HepG2 (cell line): ENCODE data around the gene CPS1. TPM values are rescaled to one million over a fixed set of nuclear protein-coding genes. Genes with fewer than 3 reads are reported as not detected.
A peak's percentile ranks its signal among the peaks of the same experiment; 100 is the strongest.

Experiments used
- ARID3A ChIP-seq: IDR thresholded peaks from 2 replicates; pipeline ENCODE4 v1.6.1; 2012; ENCODE audit warnings: low read depth, low read length, improper control_type of control experiment
- CCDC6 ChIP-seq: sonication (generic); formaldehyde crosslinking; IDR thresholded peaks from 2 replicates; pipeline ENCODE4 v1.8.1; 2022; ENCODE audit warnings: mild to moderate bottlenecking, missing genetic modification reagents, moderate library complexity
- DRAP1 ChIP-seq: IDR thresholded peaks from 2 replicates; pipeline ENCODE4 v1.6.1; 2016; ENCODE audit warnings: missing genetic modification reagents, missing compliant biosample characterization
- HNRNPH1 ChIP-seq: fragments of 200-400 bp; formaldehyde crosslinking; optimal IDR thresholded peaks from 2 replicates; pipeline ENCODE3; 2017; ENCODE audit warnings: mild to moderate bottlenecking, low read depth, low read length
- KMT2B ChIP-seq: IDR thresholded peaks from 2 replicates; pipeline ENCODE4 v1.6.1; 2016; ENCODE audit warnings: missing genetic modification reagents, missing compliant biosample characterization
- MXD4 ChIP-seq: IDR thresholded peaks from 2 replicates; pipeline ENCODE4 v1.6.1; 2016; ENCODE audit warnings: mild to moderate bottlenecking, missing biosample characterization, missing genetic modification reagents
- MXI1 ChIP-seq: IDR thresholded peaks from 3 replicates; pipeline ENCODE4 v1.6.1; 2012; ENCODE audit warnings: low read depth, low read length, inconsistent platforms, borderline replicate concordance
- RCOR2 ChIP-seq: IDR thresholded peaks from 2 replicates; pipeline ENCODE4 v1.6.1; 2016; ENCODE audit warnings: missing biosample characterization, missing genetic modification reagents
- SAP130 ChIP-seq: IDR thresholded peaks from 2 replicates; pipeline ENCODE4 v1.6.1; 2016; ENCODE audit warnings: low read depth
- SIN3A ChIP-seq: IDR thresholded peaks from 2 replicates; pipeline ENCODE4 v1.6.1; 2011; ENCODE audit warnings: low read depth, mild to moderate bottlenecking, control low read depth, low read length, borderline replicate concordance
- SKIL ChIP-seq: sonication (generic); formaldehyde crosslinking; IDR thresholded peaks from 2 replicates; pipeline ENCODE4 v1.8.0; 2022; ENCODE audit warnings: missing genetic modification reagents, mild to moderate bottlenecking, moderate library complexity, borderline replicate concordance
- ZFP62 ChIP-seq: sonication (generic); formaldehyde crosslinking; IDR thresholded peaks from 2 replicates; pipeline ENCODE4 v1.4.0; 2020; ENCODE audit warnings: missing genetic modification reagents
- ZIK1 ChIP-seq: sonication (generic); formaldehyde crosslinking; IDR thresholded peaks from 2 replicates; pipeline ENCODE4 v1.5.0; 2020; ENCODE audit warnings: mild to moderate bottlenecking, low read depth, missing genetic modification reagents, borderline replicate concordance
- ZNF543 ChIP-seq: sonication (generic); formaldehyde crosslinking; IDR thresholded peaks from 2 replicates; pipeline ENCODE4 v1.4.0; 2020; ENCODE audit warnings: mild to moderate bottlenecking, missing genetic modification reagents
- ZNF550 ChIP-seq: sonication (generic); formaldehyde crosslinking; IDR thresholded peaks from 2 replicates; pipeline ENCODE4 v1.4.0; 2020; ENCODE audit warnings: mild to moderate bottlenecking, missing genetic modification reagents, borderline replicate concordance
- ZNF724P ChIP-seq: sonication (generic); formaldehyde crosslinking; IDR thresholded peaks from 2 replicates; pipeline ENCODE4 v1.8.0; 2022; ENCODE audit warnings: missing genetic modification reagents, borderline replicate concordance
- polyA plus RNA-seq, 8 experiments: library from polyadenylated mRNA; depleted of rRNA in 3 of 8; stranded (reverse) in 7 of 8; unstranded in 1 of 8; fragments of >200 nt; fragmentation: Illumina TruSeq in 4 of 8; extraction: Trizol in 4 of 8; gene quantifications; 2 replicates each; pipeline versions ENCODE4 v1.2.1 to v1.2.3, GENCODE V29; 2011 to 2016; ENCODE audit warnings: low read depth in 4 of 8, missing spikeins in 1 of 8, mixed read lengths in 1 of 8; ENCODE audit not compliant: insufficient read depth in 1 of 8
- total RNA-seq, 5 experiments: library from RNA; depleted of rRNA; stranded (reverse); fragments of >200 nt; fragmentation: Illumina TruSeq; extraction: Trizol; gene quantifications; 2 replicates each; pipeline ENCODE4 v1.2.3, GENCODE V29; 2016; ENCODE audit warnings: low read depth in 1 of 5
- TF ChIP-seq, protein P1 (sequence below): sonication (generic); formaldehyde crosslinking; conservative IDR thresholded peaks from 2 replicates; pipeline ENCODE4 v1.4.0; 2020; ENCODE audit warnings: missing genetic modification reagents
- TF ChIP-seq, protein P2 (sequence below): IDR thresholded peaks from 2 replicates; pipeline ENCODE4 v1.4.0; 2020; ENCODE audit warnings: mild to moderate bottlenecking, missing genetic modification reagents
- TF ChIP-seq, protein P3 (sequence below): sonication (generic); IDR thresholded peaks from 2 replicates; pipeline ENCODE4 v1.6.1; 2016; ENCODE audit warnings: low read depth, borderline replicate concordance

Gene CPS1
- total and polyA plus RNA-seq, 2 of the 13 experiments (the other 11 are each of a cell fraction or from before 2014, with no cell fraction given): 24.4 to 51.7 TPM

DNA sequence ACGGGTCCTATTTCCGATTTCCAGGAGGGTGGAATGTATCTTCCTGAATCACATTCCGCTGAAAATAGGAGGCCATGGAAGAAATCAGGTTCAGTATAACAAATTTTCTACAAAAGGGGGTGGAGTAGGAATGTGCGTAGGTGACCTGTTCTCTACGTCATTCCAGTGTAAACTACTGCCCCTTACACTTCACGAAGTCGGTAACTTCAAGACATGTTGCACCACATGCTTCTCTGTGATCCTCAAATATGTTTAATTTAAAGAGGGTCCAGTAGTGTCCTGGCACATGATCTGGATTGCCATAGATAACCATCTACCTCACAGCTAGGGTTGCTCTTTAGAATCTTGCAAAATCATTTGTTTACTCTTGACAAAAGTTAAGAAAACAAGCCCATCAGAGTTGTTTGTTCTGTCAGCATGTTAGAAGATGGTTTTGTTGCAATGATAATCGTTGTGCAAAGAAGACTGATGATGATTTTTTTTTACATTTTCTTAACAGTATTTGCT lies 7.5 kb upstream of the CPS1 start (continued):
- TF ChIP-seq, protein P1, sequence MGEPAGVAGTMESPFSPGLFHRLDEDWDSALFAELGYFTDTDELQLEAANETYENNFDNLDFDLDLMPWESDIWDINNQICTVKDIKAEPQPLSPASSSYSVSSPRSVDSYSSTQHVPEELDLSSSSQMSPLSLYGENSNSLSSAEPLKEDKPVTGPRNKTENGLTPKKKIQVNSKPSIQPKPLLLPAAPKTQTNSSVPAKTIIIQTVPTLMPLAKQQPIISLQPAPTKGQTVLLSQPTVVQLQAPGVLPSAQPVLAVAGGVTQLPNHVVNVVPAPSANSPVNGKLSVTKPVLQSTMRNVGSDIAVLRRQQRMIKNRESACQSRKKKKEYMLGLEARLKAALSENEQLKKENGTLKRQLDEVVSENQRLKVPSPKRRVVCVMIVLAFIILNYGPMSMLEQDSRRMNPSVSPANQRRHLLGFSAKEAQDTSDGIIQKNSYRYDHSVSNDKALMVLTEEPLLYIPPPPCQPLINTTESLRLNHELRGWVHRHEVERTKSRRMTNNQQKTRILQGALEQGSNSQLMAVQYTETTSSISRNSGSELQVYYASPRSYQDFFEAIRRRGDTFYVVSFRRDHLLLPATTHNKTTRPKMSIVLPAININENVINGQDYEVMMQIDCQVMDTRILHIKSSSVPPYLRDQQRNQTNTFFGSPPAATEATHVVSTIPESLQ: peak; percentile 79; the same call in 1 of the 2 replicates
- peak; percentile 76 for TF ChIP-seq DRAP1
- TF ChIP-seq ARID3A: peak; percentile 73; the same call in 1 of the 2 replicates
- TF ChIP-seq, protein P2, sequence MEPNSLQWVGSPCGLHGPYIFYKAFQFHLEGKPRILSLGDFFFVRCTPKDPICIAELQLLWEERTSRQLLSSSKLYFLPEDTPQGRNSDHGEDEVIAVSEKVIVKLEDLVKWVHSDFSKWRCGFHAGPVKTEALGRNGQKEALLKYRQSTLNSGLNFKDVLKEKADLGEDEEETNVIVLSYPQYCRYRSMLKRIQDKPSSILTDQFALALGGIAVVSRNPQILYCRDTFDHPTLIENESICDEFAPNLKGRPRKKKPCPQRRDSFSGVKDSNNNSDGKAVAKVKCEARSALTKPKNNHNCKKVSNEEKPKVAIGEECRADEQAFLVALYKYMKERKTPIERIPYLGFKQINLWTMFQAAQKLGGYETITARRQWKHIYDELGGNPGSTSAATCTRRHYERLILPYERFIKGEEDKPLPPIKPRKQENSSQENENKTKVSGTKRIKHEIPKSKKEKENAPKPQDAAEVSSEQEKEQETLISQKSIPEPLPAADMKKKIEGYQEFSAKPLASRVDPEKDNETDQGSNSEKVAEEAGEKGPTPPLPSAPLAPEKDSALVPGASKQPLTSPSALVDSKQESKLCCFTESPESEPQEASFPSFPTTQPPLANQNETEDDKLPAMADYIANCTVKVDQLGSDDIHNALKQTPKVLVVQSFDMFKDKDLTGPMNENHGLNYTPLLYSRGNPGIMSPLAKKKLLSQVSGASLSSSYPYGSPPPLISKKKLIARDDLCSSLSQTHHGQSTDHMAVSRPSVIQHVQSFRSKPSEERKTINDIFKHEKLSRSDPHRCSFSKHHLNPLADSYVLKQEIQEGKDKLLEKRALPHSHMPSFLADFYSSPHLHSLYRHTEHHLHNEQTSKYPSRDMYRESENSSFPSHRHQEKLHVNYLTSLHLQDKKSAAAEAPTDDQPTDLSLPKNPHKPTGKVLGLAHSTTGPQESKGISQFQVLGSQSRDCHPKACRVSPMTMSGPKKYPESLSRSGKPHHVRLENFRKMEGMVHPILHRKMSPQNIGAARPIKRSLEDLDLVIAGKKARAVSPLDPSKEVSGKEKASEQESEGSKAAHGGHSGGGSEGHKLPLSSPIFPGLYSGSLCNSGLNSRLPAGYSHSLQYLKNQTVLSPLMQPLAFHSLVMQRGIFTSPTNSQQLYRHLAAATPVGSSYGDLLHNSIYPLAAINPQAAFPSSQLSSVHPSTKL: peak; percentile 100
- peak; percentile 68; the same call in 1 of the 2 replicates for TF ChIP-seq ZNF543 (CRISPR knock-in tag)
- peak; percentile 97 for TF ChIP-seq RCOR2 (CRISPR knock-in tag)
- TF ChIP-seq, protein P3, sequence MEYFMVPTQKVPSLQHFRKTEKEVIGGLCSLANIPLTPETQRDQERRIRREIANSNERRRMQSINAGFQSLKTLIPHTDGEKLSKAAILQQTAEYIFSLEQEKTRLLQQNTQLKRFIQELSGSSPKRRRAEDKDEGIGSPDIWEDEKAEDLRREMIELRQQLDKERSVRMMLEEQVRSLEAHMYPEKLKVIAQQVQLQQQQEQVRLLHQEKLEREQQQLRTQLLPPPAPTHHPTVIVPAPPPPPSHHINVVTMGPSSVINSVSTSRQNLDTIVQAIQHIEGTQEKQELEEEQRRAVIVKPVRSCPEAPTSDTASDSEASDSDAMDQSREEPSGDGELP: peak; percentile 65
- TF ChIP-seq MXD4 (CRISPR knock-in tag): 0 out of 2 replicates have a peak, but pooled peaks have one; percentile 40
- peak; percentile 71 for TF ChIP-seq SAP130
- peak; percentile 76; the same call in 1 of the 2 replicates for TF ChIP-seq CCDC6 (CRISPR knock-in tag)
- TF ChIP-seq SIN3A: no peak
- TF ChIP-seq ZNF550 (CRISPR knock-in tag): no peak
- no peak for TF ChIP-seq HNRNPH1
- peak; percentile 39; the same call in 1 of the 3 replicates for TF ChIP-seq MXI1
- TF ChIP-seq ZNF724P: no peak
- TF ChIP-seq SKIL (CRISPR knock-in tag): no peak
- TF ChIP-seq ZFP62 (CRISPR knock-in tag): no peak
- no peak for TF ChIP-seq ZIK1 (CRISPR knock-in tag)
- peak; percentile 38; the same call in 1 of the 2 replicates for TF ChIP-seq KMT2B
